ENCODE results near the gene SLC9A4. TPM values are rescaled to one million over a fixed set of nuclear protein-coding genes. Genes with fewer than 3 reads are reported as not detected.

SLC9A4 gene
- under 1 TPM in 1 of 2 experiments, not detected in 1; 0.06 TPM for total RNA-seq

DNA sequence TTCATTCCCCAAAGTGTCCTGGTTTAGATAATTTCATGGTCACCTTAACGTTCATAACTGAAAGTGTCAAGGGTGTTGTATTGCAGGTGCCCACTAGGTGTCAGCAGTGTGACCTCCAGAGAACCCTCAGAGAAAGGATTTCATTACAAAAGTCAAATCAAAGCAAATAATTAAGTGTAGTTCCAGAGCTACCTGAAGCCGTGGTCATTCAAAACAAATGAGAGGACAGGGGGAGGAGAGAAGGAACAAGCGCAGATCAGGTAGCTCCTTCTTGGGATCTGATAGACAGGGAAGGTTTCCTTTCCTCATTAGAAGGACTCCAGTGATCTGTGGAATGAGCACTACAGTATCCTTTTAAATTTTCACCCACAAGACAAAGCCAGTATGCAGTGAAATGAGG lies at the start of gene SLC9A4:
Gene SLC9A4 (plus strand): TSS at position 207 of the 400 bp plus-strand sequence. CDS start 534 bp downstream, outside the sequence.
- POLR2A ChIA-PET: no interaction called here
- CTCF ChIA-PET: interaction anchor here (0.8 to 2.6 kb wide), 6 partner anchors 11 to 145 kb away, joined by 3 to 13 read pairs (median 8); no protein-coding TSS in a partner anchor

DNA sequence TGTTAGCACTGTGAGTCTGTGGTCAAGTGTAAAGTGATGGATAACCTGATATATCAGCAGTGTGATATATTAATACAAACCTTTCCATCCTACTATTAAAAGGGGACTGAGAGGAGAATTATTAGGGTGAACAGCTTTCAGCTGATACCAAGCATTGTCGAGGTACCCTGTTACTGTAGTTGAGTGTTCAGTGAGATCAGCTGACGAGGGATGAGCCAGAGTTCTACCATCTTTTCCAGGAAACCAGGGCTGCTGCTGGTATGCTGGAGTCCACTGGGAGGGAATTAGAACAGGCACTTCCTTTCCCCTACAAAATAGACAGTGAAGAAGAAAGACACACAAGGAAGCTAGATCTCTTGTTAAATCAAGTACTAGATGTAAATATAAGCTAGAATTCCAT lies 49.7 kb upstream of the SLC9A4 start:
- ChIA-PET CTCF (interaction anchor here (1.3 to 1.5 kb wide), 2 partner anchors 19 to 68 kb away, joined by 3 read pairs; partner anchors contain the start of gene IL18R1), POLR2A (no interaction called here)

GRCh38 chr2:102424754-102425153 lies 48.3 kb upstream of the SLC9A4 start:
- POLR2A ChIA-PET: no interaction called here
- CTCF ChIA-PET: no interaction called here

DNA sequence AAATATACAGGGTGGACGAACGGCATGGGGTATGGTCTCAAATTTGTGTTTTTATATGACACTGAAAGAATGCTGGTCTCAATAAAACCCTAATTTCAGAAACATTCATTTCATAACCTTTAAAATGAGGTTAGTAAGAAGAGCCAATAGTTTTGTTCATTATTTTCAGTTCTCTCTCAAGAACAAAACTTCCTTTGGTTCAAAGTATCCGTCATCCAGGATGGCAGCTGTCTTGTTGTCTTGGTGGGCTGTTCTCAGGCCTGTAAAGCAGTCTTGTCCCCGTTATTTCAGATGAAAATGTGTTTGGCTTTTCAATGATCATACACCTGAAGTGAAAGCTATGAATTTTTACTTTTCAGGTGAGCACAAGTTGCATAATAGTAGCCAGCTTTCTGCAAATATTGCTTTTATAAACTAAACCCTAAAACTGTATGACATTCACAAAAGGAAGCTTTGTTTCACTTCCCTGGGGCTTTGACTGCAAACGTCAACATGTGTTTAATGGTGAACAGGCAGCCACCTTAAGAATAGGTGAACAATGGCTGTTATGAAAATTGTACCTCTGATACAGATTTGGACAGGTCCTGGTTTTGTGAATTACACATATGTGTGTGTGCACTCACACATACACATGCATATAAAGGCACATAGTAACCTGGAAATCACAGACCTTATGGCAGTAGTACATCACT lies 47.4 kb upstream of the SLC9A4 start:
- ChIA-PET POLR2A (no interaction called here), CTCF (no interaction called here)

- CTCF ChIA-PET: no interaction called here
- POLR2A ChIA-PET: no interaction called here
These were observed 45.8 kb upstream of the SLC9A4 start for GRCh38 chr2:102427249-102427648.

DNA sequence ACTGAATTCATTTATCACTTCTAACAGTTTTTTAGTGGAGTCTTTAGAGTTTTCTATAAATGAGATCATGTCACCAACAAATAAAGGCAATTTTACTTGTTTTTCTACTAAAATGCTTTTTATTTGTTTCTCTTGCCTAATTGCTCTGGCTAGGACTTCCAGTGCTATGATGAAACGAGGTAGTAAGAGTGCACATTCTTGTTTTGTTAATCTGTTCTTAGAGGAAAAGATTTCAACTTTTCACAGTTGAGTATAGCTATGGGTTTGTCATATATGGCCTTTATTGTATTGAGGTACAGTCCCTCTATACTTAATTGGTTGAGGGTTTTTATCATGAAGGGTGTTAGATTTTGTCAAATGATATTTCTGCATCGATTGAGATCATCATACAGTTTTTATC lies 44.5 kb upstream of the SLC9A4 start:
- CTCF ChIA-PET: no interaction called here
- POLR2A ChIA-PET: no interaction called here

- CTCF ChIA-PET: interaction anchor here (1.3 kb wide), 1 partner anchor 76 kb away, joined by 3 read pairs; the partner anchor contains the start of gene IL18R1
- POLR2A ChIA-PET: no interaction called here
These were observed 40.6 kb upstream of the SLC9A4 start for GRCh38 chr2:102432386-102432785.

DNA sequence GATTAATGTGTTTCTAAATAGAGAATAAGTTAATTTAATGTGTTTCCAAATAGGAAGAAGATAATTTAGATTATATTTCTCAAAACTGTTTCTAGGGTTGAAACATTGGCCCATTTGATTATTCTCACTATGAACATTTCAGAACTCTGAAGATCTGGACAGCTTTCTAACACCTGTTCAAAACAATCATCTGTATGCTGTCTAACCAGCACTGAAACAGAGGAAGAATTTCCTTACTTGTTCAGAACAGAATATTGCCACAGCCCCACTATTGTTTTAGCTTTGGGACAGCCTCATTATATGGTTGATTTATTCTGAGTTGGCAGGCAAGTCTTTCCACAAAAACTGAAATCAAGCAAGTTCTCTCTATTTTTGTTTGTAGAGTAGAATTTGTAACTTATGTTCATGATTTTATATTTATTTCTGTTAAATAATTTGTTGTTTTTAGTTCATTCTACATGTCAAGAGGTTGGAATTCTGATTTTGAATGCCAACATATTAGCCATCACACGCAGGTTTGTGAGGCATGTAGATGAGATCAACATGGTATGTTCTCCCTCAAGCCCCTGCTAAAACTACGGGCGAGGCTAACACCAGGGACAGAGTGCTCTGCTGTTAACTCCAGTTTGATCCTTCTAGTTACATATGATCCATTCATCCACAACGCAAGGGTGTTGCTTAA lies 38.9 kb upstream of the SLC9A4 start:
- ChIA-PET POLR2A (no interaction called here), CTCF (interaction anchor here (1.6 kb wide), 1 partner anchor 9 kb away, joined by 4 read pairs; no protein-coding TSS in a partner anchor)

DNA sequence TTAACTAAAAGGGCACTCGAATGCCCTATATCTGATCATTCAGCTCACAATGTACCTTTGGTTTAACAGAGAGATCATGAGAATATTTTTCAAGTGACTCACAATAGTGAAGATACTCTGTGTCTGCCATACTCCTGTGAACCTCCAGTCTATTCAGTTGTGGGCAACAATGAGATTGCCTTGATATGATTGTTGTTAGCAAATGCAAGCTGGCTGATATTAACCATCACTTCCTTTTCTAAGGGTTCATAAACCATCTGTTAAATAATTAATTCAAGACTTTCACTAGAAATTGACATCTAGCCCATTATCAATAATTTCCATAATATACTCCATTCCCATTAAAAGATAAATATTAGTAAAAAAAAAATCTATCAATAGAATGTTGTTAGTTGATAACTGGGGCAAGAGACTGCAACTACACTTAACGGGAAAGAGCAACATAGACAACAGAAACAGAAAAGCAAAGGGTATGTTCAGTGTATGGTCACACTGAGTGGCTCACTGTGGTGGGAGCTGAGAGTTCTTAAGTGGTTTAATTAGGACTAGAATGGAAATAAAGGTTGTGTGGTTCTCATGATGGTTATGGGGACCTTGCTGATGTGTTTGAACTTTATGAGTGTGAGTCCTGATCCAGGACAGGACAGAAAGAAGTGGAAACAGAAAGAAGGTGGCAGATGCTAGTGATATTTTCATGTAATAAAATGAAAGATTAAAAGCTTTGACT lies 38.2 kb upstream of the SLC9A4 start:
- CTCF ChIA-PET: interaction anchor here (1.6 kb wide), 1 partner anchor 9 kb away, joined by 4 read pairs; no protein-coding TSS in a partner anchor
- POLR2A ChIA-PET: no interaction called here

DNA sequence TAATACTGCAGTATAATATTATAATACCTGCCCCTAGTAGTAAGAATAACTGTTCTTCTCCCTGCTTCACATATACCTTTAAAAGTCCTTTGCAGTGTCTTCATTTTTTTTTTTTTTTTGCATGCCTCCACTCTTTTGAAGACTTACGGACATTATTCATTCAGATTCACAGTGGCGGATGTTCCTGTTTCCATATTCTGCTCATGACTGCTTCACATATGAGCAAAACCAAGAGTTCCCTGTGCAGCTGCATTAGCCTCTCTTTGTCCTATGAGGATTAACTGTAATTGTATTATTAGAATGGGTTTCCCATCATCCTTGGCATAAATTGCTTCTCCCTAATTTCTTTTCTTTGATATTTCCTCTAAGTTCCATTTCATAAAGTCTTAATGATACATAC lies 37.3 kb upstream of the SLC9A4 start:
- ChIA-PET POLR2A (no interaction called here), CTCF (interaction anchor here (1.8 to 2.0 kb wide), 2 partner anchors 68 to 416 kb away, joined by 5 to 6 read pairs; no protein-coding TSS in a partner anchor)

- POLR2A ChIA-PET: no interaction called here
- CTCF ChIA-PET: interaction anchor here (1.3 to 2.0 kb wide), 3 partner anchors 12 to 416 kb away, joined by 3 to 6 read pairs (median 5); no protein-coding TSS in a partner anchor
These were observed 36.7 kb upstream of the SLC9A4 start for GRCh38 chr2:102436323-102436722.

GRCh38 chr2:102437122-102437521 lies 35.9 kb upstream of the SLC9A4 start:
- ChIA-PET POLR2A (no interaction called here), CTCF (interaction anchor here (0.6 to 2.0 kb wide), 4 partner anchors 11 to 424 kb away, joined by 3 to 6 read pairs (median 6); no protein-coding TSS in a partner anchor)

GRCh38 chr2:102438111-102438510 lies 34.9 kb upstream of the SLC9A4 start:
- ChIA-PET POLR2A (no interaction called here), CTCF (no interaction called here)

DNA sequence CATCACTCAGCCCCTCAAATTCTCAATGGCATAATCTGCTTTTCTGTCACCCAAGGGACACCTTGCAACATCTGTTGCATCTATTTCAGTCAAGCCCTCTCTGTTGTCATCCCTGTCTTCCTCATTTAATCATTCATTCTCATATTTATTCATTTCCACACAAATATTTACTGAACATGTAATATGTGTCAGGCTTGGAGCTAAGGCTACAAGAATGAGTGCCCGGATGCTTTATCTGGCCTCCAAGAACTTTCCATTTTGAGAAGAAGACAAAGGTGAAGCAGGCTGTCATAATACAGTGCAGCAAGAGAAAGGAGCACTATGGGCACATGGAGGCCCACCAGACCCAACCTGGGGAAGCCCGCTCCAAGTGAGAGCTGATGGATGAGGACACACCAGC lies 34.4 kb upstream of the SLC9A4 start:
- ChIA-PET CTCF (interaction anchor here (1.4 kb wide), 1 partner anchor 80 kb away, joined by 4 read pairs; no protein-coding TSS in a partner anchor), POLR2A (no interaction called here)

DNA sequence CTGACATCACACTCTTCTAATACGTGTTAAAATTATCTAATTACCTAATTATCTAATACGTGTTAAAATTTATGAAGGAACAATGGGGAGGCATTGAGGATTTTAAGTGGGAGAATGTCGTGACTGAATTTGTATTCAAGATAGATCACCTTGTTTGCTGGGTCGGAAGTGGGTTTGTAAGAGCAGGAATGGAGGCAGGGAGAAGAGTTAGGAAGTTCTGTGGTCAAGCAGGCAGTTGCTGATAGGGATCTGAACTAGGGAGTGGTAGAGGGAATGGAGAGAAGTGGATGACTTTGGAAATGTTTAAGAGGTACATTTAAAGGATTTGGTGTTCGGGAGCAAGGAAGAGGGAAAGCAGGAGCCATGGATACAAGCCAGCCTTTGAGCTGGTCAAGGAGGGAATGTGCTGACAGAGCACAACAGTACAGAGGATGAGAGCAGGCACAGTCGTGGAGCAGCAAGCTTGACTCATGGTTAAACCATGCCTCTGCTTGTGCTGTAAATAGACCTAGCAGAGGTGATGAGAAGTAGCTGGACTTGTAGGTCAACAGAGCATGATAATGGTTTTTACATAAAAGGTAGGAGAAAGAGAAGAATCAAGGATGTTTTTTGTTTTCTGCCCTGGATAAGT lies 33.8 kb upstream of the SLC9A4 start:
- POLR2A ChIA-PET: no interaction called here
- CTCF ChIA-PET: interaction anchor here (0.8 to 1.4 kb wide), 2 partner anchors 81 to 83 kb away, joined by 3 to 4 read pairs; partner anchors contain the start of gene IL18R1

DNA sequence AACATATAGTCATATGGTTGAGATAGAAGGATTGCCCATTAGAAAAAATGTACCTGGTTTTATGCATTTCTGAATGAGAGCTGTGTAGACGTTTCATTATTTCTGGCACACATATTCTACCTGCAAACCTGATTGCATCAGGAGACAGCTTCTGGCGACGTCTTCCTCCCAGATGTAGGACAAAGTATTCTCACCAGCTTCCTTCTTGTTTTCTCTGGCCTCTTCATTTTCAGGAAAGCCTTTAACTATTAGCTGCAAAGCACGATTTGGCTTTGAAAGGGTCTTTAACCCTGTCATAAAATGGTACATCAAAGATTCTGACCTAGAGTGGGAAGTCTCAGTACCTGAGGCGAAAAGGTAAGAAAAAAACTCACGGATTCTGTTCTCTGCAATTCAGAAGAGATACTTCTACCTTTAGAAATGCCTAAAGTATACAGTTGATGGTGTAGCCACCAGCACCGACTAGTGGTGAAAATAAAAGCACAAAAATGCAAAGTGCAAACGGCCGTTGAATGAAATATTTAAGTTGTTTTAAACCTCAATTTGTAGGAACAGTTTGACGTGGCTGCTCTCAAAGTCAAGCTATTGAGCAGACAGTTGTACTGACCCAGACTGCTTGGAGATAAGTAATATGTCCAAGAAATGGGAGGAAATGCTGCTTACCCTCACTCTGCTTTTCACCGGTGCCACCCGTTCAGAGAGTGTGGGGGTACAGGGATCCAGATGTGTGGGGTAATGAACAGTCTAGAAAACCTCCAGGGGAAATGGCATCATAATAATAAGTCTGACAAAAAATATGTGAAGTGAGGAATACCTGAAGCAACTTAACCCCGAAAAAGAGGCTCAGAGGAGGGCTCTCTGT lies 29.8 kb upstream of the SLC9A4 start:
- CTCF ChIA-PET: interaction anchor here (0.6 to 2.1 kb wide), 17 partner anchors 9 to 560 kb away, joined by 3 to 12 read pairs (median 3); partner anchors contain the start of genes IL18R1 and IL18RAP
- POLR2A ChIA-PET: no interaction called here

DNA sequence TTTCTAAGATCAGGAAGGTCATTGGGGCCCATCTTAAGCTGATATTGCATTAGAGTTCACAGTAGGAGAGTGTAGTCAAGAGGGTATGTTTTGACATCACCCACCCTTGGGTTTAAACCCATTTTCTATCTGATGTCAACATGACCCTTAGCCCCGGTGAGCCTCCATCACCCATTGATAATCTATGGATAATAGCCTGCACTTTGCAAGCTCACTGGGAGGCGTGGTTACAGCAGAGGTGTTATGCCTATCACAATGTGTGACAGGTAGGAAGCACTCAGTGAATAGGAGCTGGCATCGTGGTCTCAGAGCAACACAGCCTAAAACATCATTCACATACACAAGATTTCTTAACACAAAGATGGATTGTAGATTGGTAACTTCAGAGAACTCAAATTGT lies 28.8 kb upstream of the SLC9A4 start:
- ChIA-PET CTCF (interaction anchor here (1.1 to 2.0 kb wide), 7 partner anchors 9 to 561 kb away, joined by 3 to 11 read pairs (median 4); partner anchors contain the start of gene IL18R1), POLR2A (no interaction called here)

DNA sequence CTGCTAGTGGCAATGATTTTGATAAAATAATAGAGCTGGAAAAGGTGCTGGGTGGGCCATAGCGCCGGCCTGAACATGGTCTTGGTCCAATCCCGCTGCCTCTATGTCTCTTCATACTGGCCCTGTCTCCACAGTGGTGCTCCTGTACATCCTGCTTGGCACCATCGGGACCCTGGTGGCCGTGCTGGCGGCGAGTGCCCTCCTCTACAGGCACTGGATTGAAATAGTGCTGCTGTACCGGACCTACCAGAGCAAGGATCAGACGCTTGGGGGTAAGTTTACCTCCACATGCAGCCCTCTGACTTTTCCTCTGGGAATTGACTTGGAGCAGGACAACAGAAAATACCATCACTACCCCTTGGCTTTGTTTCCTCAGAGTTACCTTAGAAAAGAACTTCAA lies 26.1 kb upstream of the SLC9A4 start:
- CTCF ChIA-PET: interaction anchor here (0.7 to 1.1 kb wide), 2 partner anchors 206 to 445 kb away, joined by 3 to 4 read pairs; no protein-coding TSS in a partner anchor
- POLR2A ChIA-PET: no interaction called here

All from activated CD8-positive, alpha-beta memory T cell treated with anti-CD3 and anti-CD28 coated beads for 36 hours (primary cell).